GM19023 (cell line): ENCODE data around the gene RBM12.
A peak's percentile ranks its signal among the peaks of the same experiment; 100 is the strongest.
"Not testable (repeated sequence)": the region's sequence is repeated elsewhere in the genome, so short reads cannot be mapped to it uniquely, and the experiment has no call there.

Experiments used
- ATAC-seq: cut with Tn5 transposase; IDR thresholded peaks from one replicate; pipeline ENCODE4 v1.9.1; 2021; ENCODE audit warnings: mild to moderate bottlenecking, moderate library complexity; ENCODE audit not compliant: unreplicated experiment

RBM12 gene

GRCh38 chr20:35664466-35665206, at the start of gene RBM12, which contains the start of gene CPNE1:
RBM12 (minus strand) TSS chr20:35664900; CDS start chr20:35655322, 9,578 bp downstream.
CPNE1 (minus strand) TSS chr20:35664900; CDS start chr20:35632923, 31,977 bp downstream.
- ATAC-seq, result peak; percentile 81

- ATAC-seq, result no peak
Measured at GRCh38 chr20:35714127-35714526, 49.4 kb upstream of the RBM12 start.

- not testable (repeated sequence) for ATAC-seq
Measured at GRCh38 chr20:35713120-35713519, 48.4 kb upstream of the RBM12 start.

GRCh38 chr20:35711588-35712209, 47.0 kb upstream of the RBM12 start:
- no peak for ATAC-seq

- no peak for ATAC-seq
Measured at GRCh38 chr20:35710884-35711587, 46.3 kb upstream of the RBM12 start.

- ATAC-seq, result no peak
Measured at GRCh38 chr20:35710039-35710438, 45.3 kb upstream of the RBM12 start.

- no peak for ATAC-seq
Measured at GRCh38 chr20:35709259-35709658, 44.6 kb upstream of the RBM12 start.

- ATAC-seq, result no peak
Measured at GRCh38 chr20:35708502-35708901, 43.8 kb upstream of the RBM12 start.

- ATAC-seq, result not testable (repeated sequence)
Measured at GRCh38 chr20:35706591-35707529, 42.2 kb upstream of the RBM12 start.

- ATAC-seq, result not testable (repeated sequence)
Measured at GRCh38 chr20:35705894-35706293, 41.2 kb upstream of the RBM12 start.

- ATAC-seq, result no peak
Measured at GRCh38 chr20:35704514-35705261, 40.0 kb upstream of the RBM12 start.

GRCh38 chr20:35702824-35703695, 38.4 kb upstream of the RBM12 start:
- no peak for ATAC-seq

- ATAC-seq, result no peak
Measured at GRCh38 chr20:35702051-35702823, 37.5 kb upstream of the RBM12 start.

- ATAC-seq, result no peak
Measured at GRCh38 chr20:35700625-35701148, 36.0 kb upstream of the RBM12 start.

GRCh38 chr20:35699957-35700624, 35.4 kb upstream of the RBM12 start:
- no peak for ATAC-seq

GRCh38 chr20:35699127-35699956, 34.6 kb upstream of the RBM12 start, which contains the start of the genes NFS1 and ROMO1:
NFS1 (minus strand) TSS chr20:35699352; CDS start chr20:35699288, 64 bp downstream.
ROMO1 (plus strand) TSS chr20:35699405; CDS start chr20:35699633, 228 bp downstream.
- peak; percentile 89 for ATAC-seq
